A673 (cell line): Measurements from ENCODE around the gene DIAPH1.

ENCODE experiments used
- EZH2 ChIP-seq: fragments of 200-600 bp; sonication (generic); IDR thresholded peaks from 2 replicates; pipeline ENCODE4 v1.6.1; 2017; ENCODE audit warnings: borderline replicate concordance, low read depth, mild to moderate bottlenecking, mixed read lengths, antibody characterized with exemption, low read length; ENCODE audit not compliant: poor library complexity, severe bottlenecking
- TF ChIP-seq, protein P1 (sequence below): fragments of 300-800, 200-600 bp; sonication (generic); conservative IDR thresholded peaks from 2 replicates; pipeline ENCODE4 v1.5.1; 2017; ENCODE audit warnings: low read depth, mild to moderate bottlenecking, antibody characterized with exemption, low read length, moderate library complexity, mixed read lengths

DNA sequence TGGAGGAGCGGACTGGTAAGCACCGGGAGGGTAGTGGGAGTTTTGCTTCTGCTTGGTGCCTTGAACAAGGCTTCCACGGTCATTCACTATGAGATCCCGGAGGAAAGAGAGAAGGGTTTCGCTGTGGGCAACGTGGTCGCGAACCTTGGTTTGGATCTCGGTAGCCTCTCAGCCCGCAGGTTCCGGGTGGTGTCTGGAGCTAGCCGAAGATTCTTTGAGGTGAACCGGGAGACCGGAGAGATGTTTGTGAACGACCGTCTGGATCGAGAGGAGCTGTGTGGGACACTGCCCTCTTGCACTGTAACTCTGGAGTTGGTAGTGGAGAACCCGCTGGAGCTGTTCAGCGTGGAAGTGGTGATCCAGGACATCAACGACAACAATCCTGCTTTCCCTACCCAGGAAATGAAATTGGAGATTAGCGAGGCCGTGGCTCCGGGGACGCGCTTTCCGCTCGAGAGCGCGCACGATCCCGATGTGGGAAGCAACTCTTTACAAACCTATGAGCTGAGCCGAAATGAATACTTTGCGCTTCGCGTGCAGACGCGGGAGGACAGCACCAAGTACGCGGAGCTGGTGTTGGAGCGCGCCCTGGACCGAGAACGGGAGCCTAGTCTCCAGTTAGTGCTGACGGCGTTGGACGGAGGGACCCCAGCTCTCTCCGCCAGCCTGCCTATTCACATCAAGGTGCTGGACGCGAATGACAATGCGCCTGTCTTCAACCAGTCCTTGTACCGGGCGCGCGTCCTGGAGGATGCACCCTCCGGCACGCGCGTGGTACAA, 142.5 kb downstream of the DIAPH1 start:
- no peak for TF ChIP-seq EZH2
- TF ChIP-seq, protein P1, sequence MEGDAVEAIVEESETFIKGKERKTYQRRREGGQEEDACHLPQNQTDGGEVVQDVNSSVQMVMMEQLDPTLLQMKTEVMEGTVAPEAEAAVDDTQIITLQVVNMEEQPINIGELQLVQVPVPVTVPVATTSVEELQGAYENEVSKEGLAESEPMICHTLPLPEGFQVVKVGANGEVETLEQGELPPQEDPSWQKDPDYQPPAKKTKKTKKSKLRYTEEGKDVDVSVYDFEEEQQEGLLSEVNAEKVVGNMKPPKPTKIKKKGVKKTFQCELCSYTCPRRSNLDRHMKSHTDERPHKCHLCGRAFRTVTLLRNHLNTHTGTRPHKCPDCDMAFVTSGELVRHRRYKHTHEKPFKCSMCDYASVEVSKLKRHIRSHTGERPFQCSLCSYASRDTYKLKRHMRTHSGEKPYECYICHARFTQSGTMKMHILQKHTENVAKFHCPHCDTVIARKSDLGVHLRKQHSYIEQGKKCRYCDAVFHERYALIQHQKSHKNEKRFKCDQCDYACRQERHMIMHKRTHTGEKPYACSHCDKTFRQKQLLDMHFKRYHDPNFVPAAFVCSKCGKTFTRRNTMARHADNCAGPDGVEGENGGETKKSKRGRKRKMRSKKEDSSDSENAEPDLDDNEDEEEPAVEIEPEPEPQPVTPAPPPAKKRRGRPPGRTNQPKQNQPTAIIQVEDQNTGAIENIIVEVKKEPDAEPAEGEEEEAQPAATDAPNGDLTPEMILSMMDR, result no peak
